Right atrium auricular region (tissue), 2 donors: ENCODE measurements around the gene NUP62. TPM values are rescaled to one million over a fixed set of nuclear protein-coding genes. Genes with fewer than 3 reads are reported as not detected.

Experiments used
- DNase-seq: peaks from one replicate; pipeline ENCODE4 v3.0.0-alpha.2; 2019; ENCODE audit warnings: low spot score
- H3K27ac ChIP-seq, 2 donors: fragments of 200-600 bp; sonication (generic); 1 replicate in 1 of 2; 2 replicates in 1 of 2; pipeline ENCODE4 v1.5.1; 2016 to 2019
- H3K27me3 ChIP-seq, 2 donors: fragments of 200-600 bp; sonication (generic); one replicate each; pipeline versions ENCODE4 v1.5.1 to v1.6.0; 2017 to 2019
- H3K36me3 ChIP-seq: fragments of 200-600 bp; sonication (generic); one replicate; pipeline ENCODE4 v1.5.1; 2016
- H3K4me1 ChIP-seq, 2 donors: fragments of 200-600 bp; sonication (generic); one replicate each; pipeline versions ENCODE4 v1.5.1 to v1.6.0; 2017 to 2019
- H3K4me3 ChIP-seq, 2 donors: fragments of 200-600 bp; sonication (generic); 1 replicate in 1 of 2; 2 replicates in 1 of 2; pipeline ENCODE4 v1.5.1; 2017 to 2019; ENCODE audit warnings: mild to moderate bottlenecking in 1 of 2, moderate library complexity in 1 of 2
- H3K9me3 ChIP-seq, 2 donors: fragments of 200-600 bp; sonication (generic); one replicate each; pipeline ENCODE4 v1.5.1; 2019
- CTCF ChIP-seq, 2 donors: fragments of 200-600 bp; sonication (generic); IDR thresholded peaks; one replicate each; pipeline ENCODE4 v1.5.1; 2019; ENCODE audit warnings: antibody characterized with exemption in 2 of 2
- total RNA-seq, 2 donors: library from RNA; depleted of rRNA; stranded (reverse); fragments of >200 nt; gene quantifications; one replicate each; pipeline ENCODE4 v1.1.0, GENCODE V29; 2016

NUP62 gene
- total RNA-seq, 2 donors from 2014 or later: 23.5 to 32.6 TPM

DNA sequence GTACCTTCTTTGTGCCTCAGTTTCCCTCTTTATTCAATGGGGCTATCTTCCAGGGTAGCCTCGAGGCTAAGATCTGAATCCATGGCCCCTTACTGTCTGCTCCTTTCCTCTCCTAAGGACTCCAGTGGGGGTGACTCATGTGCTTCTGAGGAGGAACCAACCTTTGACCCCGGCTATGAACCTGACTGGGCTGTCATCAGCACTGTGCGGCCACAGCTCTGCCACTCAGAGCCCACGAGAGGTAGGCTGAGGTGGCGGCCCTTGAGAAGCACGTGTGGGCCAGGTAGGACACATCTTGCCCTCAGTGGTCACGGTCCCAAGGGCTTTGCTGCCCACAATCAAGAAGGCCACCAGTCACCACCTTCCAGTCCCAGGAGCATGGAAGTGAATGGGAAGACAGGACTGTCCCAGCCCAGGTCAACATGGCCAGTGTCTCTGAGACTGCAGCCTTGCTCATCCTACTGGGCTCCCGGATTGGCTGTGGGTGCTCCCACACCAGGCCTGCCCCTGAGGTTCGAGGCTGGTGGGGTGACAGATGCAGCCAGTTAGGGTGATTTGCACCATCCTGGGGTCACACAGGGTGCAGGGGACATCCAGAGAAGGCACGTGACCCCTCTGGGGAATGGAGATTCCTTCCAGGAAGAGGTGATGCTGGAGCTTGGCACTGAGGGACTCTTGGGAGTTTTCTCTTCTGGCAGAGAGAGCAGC is 49.0 kb downstream of the NUP62 start:
- H3K27me3 ChIP-seq: no peaks in the 10 kb centered on the region
- no peak overlapping the region for H3K4me3 ChIP-seq
- H3K36me3 ChIP-seq: peaks cover 51% of the 10 kb centered on the region
- peaks cover 0 to 19% of the 10 kb centered on the region in 2 donors for H3K4me1 ChIP-seq
- no peak for DNase-seq
- no peaks in the 10 kb centered on the region for H3K9me3 ChIP-seq
- no peak for TF ChIP-seq CTCF (IDR thresholded peaks at IDR 0.05)
- H3K27ac ChIP-seq: no peak overlapping the region

- H3K27me3 ChIP-seq: no peaks in the 10 kb centered on the region
- H3K27ac ChIP-seq: no peak overlapping the region
- no peak for TF ChIP-seq CTCF (IDR thresholded peaks at IDR 0.05)
- H3K4me3 ChIP-seq: no peak overlapping the region
- H3K36me3 ChIP-seq: peaks cover 43% of the 10 kb centered on the region
- DNase-seq: no peak
- H3K9me3 ChIP-seq: no peaks in the 10 kb centered on the region
- H3K4me1 ChIP-seq: peaks cover 0 to 28% of the 10 kb centered on the region in 2 donors
These were observed 49.9 kb downstream of the NUP62 start for GRCh38 chr19:49879243-49879963.

GRCh38 chr19:49878744-49879070 is 50.6 kb downstream of the NUP62 start:
- no peak for DNase-seq
- H3K27ac ChIP-seq: peak overlapping the region; percentile 98

DNA sequence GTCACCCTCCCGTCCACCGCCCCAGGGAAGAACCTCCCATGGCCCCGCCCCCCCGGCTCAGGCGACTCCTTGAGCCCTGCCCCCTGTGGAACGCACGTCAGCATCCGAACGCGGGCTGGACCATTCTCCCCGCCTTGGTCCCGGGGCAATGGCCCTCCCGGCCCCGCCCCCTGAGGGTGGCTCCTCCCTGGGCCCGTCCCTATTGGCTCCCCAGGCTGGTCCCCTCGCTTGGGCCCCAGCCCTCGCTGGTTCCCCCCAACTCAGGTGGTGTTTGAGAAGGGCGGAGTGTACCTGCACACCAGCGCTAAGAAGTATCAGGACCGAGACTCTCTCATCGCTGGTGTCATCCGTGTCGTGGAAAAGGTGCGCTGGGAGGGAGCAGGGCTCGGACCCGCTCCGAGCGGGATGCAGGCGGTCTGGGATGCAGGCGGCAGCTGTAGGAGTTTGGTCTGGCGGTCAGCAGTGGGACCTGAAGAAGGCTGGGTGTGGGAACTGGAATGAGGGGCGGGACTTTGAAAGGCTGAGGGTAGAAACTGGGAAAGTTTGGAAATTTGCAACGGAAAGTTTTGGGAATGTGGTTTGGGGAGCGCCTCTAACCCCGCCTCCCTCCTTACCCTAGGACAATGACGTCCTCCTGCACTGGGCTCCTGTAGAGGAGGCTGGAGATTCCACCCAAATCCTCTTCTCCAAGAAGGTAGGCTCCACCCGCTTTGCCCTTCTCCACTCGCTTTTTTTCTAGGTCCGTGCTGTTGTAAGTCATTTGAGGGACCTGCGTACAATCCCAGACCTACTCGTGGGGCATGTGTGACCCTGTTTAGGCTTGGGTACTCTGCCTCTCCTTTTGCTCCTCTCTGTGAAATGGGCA is 51.2 kb downstream of the NUP62 start:
- no peaks in the 10 kb centered on the region for H3K27me3 ChIP-seq
- H3K9me3 ChIP-seq: no peaks in the 10 kb centered on the region
- H3K4me3 ChIP-seq: peak overlapping the region; percentile 61 to 90
- H3K27ac ChIP-seq: peak overlapping the region; percentile 98
- H3K36me3 ChIP-seq: peaks cover 30% of the 10 kb centered on the region
- peak; percentile 98 for DNase-seq
- no peak for TF ChIP-seq CTCF (IDR thresholded peaks at IDR 0.05)
- H3K4me1 ChIP-seq: peaks cover 0 to 28% of the 10 kb centered on the region in 2 donors

More at GRCh38 chr19:49878744-49879070, 50.6 kb downstream of the NUP62 start:
- Histone ChIP-seq H3K27me3 (no peaks in the 10 kb centered on the region), H3K4me1 (peaks cover 0 to 28% of the 10 kb centered on the region in 2 donors), H3K36me3 (peaks cover 36% of the 10 kb centered on the region), H3K4me3 (peak overlapping the region in 1 of 2 donors; percentile 90), H3K9me3 (no peaks in the 10 kb centered on the region)
- TF ChIP-seq CTCF (IDR thresholded peaks at IDR 0.05): no peak

DNA sequence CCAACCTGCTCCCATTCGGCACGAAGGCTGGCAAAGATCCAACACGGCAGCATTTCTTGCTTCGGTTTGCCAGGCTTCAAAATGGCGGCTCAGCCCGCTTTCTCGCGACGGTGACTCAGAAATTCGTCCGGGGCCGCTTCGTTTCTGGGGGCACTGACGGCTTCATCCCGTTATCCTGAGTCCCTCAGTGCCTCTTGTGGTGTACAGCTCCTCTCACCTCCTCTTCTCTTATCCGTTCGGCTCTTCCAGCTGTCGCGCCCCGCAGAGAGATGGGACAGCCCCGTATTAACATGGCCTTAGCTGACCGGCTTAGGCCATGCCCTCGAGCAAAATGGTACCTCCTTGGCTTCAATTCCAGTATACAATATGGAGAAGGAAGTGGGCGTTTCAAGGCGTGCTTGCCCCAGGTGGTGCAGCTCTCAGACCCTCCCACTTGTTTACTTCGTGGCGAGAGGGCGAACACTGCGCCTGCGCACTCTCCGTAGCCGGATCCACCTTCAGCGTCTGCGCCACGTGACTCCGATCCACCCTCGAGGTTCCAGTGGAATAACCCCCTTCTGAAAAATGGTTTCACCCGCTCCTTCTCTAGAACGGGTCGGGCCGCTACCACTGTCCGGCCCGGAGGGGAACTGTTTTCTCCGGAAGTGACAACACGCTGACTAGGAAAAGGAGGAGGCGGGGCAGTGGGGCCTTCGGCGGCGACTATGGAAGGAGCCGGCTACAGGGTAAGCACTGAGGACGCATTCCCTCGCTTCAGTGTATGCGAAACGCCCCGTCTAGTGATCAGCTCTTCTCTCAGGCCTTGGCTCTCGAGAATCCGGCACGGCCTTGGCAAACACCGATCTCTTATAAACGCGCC is 52.1 kb downstream of the NUP62 start, which contains the start of the genes AKT1S1 and TBC1D17:
TSS of gene AKT1S1 (minus strand) at position 336 of the 859 bp plus-strand sequence. CDS start 4,060 bp downstream, outside the sequence.
TSS of gene TBC1D17 (plus strand) at position 683 of the 859 bp plus-strand sequence. CDS start at position 705, 22 bp downstream.
- Histone ChIP-seq H3K36me3 (peaks cover 22% of the 10 kb centered on the region), H3K4me1 (peaks cover 0 to 28% of the 10 kb centered on the region in 2 donors), H3K27me3 (no peaks in the 10 kb centered on the region), H3K27ac (peak within 1 kb of the TSS; percentile 98), H3K4me3 (peak within 1 kb of the TSS; percentile 90 to 91), H3K9me3 (no peaks in the 10 kb centered on the region)
- TF ChIP-seq CTCF (IDR thresholded peaks at IDR 0.05): no peak
- DNase-seq: peak; percentile 100
